Caki2 (cell line): ENCODE data around the gene DENND6B. TPM values are rescaled to one million over a fixed set of nuclear protein-coding genes. Genes with fewer than 3 reads are reported as not detected.
"Not testable (repeated sequence)": the region's sequence is repeated elsewhere in the genome, so short reads cannot be mapped to it uniquely, and the experiment has no call there.

Source experiments
- DNase-seq: peaks from one replicate; pipeline ENCODE4 v3.0.0-alpha.2; 2015; ENCODE audit warnings: low read depth
- in situ Hi-C: cut with HindIII; loops from 2 replicates; pipeline ENCODE4 v1.10.0; 2016; ENCODE audit warnings: low sequenced_read_pairs, low pct_unique_long_range_greater_than_20kb, mixed read lengths
- total RNA-seq: library from RNA; depleted of rRNA; stranded (reverse); fragments of >200 nt; shearing (Covaris generic); gene quantifications from 2 replicates; pipeline ENCODE4 v1.2.3, GENCODE V29; 2014; ENCODE audit warnings: low replicate concordance

The DENND6B gene
- total RNA-seq, 1 experiment from 2014 or later: 24.4 TPM

DNA sequence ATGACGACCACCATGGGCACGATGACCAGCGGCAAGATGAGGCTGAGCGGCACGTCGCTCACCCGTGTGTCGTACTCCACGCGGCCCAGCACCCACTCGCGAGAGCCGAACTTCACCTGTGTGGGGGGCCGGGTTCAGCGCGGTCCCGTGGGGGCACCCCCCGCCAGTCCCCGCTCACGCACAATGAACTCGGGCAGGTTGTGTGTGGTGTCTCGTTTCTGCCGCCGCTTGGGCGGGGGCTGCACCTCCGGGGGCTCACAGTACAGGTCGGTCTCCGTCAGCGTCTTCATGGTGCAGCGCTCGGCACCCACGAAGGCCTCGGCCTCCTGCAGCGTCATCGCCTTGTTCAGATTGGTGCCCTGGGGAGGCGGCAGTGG, 45.4 kb downstream of the DENND6B start:
- DNase-seq: no peak

DNA sequence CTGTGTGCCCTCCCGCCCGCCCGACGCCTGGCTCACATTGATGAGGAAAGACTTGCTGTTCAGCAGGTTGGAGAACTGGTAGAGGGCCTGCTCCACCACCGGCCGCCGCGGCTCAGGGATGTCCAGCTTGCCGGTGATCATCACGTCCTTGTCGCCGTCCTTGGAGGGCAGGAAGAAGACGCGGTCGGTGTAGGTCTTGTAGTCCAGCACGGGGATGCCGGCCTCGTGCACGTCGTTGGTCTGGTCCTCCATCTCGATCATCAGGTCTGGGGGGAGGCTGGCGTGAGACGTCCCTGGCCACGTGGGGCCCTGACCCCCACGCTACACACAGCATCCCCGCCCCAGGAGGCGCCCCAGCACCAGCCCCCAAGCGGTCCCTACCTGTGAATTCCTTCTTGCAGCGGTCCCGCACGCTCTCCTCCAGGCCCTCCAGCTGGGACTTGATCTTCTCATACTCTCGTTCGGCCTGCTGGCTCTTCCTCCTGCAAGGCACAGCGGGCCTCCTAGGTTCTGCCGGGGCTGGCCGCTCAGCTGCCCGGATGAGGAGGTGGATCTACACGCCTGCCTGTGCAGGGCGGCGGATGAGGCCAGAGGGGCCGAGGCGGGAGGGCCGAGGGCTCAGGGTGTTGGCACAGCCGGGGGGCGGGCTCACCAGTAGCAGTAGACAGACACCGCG, 46.0 kb downstream of the DENND6B start:
- in situ Hi-C loops: no loop called here
- DNase-seq: no peak

More for the DNA sequence above, 45.4 kb downstream of the DENND6B start:
- in situ Hi-C loops: no loop called here

DNA sequence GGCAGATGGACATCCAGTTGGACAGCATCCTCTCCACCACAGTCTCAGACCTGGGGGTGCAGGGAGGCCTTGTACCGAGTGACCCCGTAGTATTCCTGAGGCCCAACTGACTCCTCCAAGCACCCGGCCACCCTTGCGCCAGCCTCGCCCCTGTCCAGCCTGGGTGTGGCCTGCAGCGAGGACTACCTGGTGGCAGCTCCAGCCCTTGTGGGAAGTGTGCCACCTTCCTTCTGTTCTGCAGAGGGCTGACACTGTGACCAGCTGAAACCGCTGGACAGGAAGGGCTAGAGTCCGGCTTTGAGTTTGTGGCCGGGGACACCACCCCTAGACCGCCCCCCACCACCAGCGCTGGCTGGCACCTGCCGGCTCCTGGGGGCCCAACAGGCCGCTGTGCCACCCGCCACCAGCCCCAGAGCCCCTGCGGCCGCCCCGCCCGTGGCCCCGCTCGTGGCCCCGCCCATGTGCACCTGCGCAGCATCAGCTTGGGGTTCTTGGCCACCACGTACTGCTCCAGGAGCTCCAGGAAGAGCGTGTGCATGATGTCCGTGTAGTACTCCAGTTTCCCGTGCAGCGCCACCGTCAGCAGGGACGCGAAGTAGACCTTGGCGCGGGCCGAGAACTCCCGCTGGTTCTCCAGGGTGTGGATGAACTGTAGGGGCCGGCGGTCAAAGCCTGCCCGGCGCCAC, 46.6 kb downstream of the DENND6B start:
- DNase-seq: no peak
- in situ Hi-C loops: no loop called here

DNA sequence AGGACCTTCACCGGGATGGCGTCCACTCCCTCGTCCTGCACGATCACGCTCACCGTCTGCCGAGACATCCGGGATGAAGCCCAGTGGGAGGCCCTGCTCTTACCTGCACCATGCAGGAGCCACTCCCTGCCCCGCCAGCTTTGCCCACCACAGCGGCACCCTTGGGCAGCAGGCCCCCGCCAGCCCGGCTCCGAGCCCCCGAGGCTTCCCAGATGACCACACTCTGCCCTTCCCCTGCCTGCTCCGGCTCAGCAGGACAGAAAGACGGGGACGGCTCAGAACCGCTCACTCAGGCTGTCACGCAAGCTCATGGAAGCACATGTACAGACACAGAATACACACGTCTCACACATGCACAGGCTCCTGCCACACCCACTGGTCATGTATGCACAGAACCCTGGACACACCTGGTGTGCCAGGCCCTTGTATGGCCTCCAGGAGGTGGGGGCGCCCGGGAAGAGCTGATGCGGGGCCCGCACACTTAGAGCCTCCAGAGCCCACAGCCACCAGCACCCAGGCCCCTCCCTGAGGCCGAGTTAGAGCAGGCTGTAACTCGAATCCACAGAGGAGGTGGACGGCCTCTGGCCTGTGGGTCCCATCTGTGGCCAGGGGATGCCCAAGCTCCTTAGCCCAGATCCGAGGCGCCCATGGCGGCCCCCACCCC, 47.7 kb downstream of the DENND6B start:
- in situ Hi-C loops: no loop called here

DNA sequence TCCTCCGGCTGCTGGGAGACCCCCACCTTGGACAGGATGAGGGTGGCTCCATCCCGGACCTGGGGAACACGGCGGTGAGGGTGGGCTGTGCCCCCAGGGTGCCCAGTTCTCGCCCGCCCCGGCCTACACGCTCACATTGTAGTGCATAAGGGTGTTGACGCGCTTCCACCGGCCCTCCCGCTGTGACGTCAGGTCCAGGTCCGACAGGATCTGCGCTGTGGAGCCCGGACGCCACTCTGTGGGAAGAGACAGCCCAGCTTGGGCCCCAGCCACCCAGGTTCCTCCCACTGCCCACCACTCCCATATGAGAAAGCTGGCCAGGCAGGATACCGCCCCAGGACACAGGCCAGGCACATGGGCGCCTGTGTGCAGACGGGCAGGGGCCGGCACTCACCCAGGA, 48.4 kb downstream of the DENND6B start:
- DNase-seq: no peak
- in situ Hi-C loops: no loop called here

More for the DNA sequence above, 47.7 kb downstream of the DENND6B start:
- DNase-seq: no peak

DNA sequence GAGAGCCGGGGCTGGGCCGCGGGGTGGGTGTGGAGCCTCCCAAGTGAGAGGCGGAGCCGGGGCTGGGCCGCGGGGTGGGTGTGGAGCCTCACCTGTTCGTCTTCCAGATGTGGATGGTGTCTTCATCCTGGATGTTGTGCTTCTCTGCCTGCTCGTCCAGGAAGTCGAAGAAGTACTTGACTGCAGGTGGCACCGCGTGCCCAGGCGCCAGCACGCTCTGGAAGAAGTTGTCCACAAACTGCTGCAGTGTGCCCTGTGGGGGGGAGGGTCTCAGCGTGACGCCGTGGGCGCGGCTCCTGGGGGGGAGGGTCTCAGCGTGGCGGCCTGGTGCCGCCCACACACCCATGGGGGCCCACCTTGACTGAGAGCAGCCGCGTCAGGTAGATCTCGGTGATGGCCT, 49.1 kb downstream of the DENND6B start:
- DNase-seq: no peak
- in situ Hi-C loops: no loop called here

DNA sequence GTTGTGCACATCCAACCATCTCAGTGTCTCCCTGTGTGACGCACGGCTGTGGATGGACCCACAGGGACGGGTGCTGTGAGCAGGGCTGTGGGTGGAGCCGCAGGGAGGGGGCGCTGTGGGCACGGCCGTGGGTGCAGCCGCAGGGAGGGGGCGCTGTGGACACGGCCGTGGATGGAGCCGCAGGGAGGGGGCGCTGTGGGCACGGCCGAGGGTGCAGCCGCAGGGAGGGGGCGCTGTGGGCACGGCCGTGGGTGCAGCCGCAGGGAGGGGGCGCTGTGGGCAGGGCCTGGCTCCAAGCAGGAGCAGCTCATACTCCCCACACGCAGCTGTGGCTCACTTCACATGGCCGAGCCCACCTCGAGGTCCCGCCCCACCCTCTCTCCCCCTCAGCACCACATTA, 50.7 kb downstream of the DENND6B start:
- DNase-seq: peak; percentile 49
- in situ Hi-C loops: no loop called here

DNA sequence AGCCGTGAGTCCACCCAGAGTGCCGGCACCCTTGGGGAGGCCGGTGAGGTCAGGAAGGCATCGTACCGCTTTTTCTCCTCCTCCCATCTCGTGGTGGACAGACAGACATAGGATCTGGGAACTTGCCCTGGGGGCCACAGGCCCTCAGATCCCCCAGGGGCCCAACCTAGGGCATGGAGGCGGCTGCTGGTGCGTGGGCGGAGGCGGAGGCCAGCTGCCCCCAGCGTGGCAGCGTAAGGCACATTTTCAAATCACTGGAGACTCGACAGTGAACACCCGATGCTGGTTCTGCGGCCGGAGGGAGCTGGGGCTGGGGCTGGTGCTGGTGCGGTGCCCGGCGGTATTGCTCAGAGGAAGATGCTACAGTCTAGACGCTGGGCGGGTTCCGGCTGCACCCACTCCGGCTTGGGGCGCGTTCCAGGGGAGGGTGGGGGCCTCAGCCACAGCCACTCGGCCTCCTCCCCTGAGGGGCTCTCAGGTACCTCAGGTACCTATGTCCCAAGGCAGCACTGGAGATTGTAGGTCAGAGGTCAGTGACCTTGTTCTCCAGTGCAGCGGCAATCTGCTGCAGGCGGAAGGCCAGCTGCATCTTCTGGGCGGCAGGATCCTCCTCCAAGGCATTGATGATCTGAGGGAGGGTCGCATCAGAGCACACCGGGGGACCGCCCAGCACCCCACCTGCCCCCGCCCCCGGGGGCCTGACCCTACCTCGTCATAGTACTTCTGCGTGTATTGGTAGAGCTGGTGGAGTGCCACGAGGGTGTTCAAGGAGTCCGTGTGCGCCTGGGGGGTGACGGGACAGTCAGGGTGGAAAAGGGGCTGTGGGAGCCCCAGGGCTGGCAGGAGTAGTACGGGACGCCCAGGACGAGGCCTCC, 51.4 kb downstream of the DENND6B start:
- in situ Hi-C loops: no loop called here
- no peak for DNase-seq

DNA sequence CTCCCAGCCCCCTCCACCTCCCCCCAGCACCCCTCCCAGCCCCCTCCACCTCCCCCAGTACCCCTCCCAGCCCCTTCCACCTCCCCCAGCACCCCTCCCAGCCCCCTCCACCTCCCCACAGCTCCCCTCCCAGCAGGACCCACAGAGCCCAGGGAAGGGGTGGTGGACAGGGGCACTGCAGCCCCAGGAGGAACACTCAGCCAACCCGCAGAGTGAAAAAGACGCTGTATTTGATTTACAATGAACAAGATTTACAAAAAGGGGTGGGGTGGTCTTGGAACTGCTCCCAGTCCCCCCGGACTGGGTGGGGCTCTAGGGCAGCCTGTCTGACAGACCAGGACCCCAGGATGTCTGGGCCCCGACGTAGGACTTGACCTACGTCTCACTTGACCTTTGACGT, 52.0 kb downstream of the DENND6B start:
- no peak for DNase-seq
- in situ Hi-C loops: no loop called here

DNA sequence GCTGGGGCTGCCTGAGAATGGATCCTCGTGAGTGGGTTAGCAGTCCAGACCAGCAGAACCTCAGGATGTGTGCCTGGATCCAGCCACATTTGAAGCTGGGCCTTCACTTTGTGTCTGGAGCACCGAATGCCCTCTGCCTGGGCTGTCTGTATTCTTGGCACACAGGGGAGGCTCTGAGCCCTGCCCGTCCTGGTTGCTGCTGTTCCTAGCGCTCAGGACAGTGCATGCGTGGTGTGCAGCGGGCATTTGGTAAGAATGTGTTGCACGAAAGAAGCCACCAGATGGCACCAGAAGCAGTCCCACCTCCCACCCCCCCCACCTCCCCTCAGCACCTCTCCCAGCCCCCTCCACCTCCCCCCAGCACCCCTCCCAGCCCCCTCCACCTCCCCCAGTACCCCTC, 52.5 kb downstream of the DENND6B start:
- in situ Hi-C loops: no loop called here
- peak; percentile 59 for DNase-seq

DNA sequence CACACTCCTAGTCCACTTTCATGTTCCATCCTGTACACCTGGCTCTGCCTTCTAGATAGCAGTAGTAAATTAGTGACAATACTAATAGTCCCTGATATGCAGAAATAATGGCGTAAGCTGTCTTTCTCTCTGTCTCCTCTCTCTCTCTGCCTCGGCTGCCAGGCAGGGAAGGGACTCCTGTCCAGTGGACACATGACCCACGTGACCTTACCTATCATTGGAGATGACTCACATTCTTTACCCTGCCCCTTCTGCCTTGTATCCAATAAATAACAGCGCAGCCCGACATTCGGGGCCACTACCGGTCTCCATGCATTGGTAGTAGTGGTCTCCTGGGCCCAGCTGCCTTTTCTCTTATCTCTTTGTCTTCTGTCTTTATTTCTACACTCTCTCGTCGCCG, 53.0 kb downstream of the DENND6B start:
- in situ Hi-C loops, DNase-seq: not testable (repeated sequence)

DNA sequence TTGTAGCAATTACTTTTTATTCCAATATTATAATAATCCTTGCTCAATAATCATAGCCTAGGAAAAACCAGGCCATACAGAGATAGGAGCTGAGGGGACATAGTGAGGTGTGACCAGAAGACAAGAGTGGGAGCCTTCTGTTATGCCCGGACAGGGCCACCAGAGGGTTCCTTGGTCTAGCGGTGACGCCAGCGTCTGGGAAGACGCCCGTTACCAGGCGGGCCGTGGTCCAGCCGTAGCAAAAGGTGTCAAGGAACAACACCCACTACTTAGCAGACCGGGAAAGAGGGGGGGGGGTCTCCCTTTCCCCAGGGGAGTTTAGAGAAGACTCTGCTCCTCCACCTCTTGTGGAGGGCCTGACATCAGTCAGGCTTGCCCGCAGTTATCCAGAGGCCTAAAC, 53.5 kb downstream of the DENND6B start:
- in situ Hi-C loops, DNase-seq: not testable (repeated sequence)

DNA sequence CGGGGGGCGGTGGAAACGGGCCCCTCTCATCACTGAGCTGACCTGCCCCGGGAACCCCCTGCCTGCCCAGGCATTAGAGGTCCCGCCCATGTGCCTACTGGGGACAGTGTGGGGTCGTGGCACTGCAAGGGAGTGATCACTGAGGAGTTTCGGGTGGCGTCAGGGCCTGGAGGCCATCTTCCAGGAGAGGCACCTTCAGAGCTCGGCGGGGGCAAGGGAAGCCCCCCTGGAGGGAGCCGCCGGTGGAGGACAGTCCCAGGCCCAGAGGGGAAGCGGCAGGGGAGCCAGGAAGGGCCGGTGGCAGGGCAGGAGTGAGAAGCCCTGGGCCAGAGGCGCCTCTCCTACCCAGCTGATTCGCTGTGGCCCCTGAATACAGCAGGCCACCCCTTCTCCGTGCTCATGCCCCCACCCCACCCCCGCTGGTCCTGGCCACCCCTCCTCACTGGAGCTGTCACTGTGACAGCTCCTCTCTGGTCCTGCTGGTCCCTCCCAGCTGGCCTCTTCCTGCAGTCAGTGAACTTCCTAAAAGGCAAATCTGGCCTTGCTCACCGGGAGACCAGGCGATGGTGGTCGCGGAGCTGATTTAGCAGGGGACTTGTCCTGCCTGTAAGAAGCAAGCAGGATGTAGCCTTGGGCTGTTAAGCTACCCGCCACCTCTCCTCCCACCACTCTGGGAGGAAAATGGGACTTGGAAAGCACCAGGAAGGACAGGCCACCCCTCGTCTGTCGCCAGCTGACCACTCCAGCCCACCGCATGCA, 54.6 kb downstream of the DENND6B start:
- in situ Hi-C loops: no loop called here
- no peak for DNase-seq

DNA sequence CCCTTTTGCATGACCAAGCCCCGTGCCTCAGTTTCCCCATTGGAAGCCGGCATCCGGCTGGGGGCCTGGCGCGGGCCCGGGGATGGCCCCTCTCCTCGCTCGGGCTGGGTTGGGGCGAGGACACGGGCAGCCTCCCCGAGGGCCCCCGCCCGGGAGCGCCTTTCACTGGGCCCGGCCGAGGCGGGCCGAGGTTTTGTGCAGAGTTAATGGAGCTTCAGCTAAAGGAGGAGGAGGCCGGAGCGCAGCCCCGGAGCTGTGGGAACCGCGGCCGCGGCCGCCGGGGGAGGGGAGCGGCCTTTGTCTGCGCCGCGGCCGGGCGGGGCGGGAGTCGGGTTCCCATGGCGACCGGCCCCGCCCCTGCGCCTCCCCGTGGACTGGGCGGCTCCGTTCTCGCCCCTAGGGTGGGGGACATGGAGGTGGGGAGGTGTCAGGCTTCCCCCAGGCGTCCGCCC, 55.3 kb downstream of the DENND6B start:
- in situ Hi-C loops: no loop called here
- peak; percentile 86 for DNase-seq

DNA sequence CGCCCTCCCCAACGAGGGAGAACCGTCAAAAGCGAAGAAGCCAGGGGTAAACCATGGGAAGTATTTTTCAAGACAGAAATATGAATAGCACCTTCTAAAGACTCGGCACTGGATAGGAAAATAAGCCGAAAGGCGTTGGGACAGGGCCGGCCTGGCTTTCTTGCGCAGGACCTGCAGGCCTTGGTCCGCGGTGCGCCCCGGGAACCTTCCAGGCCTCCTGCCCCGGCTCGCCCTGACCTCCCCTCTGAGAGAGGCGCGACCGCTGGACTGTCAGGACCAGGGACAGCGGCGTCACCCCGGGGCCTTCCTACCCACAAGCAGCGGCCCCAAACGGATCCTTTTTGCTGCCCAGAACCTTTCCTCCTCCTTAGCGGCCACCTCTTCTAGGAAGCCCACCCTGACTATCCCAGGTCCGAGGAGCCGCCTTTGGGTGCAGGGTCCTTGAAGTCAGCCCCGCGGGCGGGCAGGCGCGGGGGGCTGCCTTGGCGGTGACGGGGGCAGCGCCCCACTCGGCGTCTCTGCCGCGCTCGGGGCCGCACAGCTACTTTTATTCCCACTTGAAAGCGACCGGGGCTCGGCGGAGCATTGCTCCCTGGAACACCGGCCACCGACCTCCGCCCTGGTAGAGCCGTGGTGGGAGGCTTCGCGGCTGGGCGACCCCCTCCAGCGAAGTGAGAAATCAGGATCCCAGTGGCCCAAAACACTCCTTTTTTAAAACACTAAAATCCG, 56.0 kb downstream of the DENND6B start:
- in situ Hi-C loops: no loop called here
- peak; percentile 74 for DNase-seq

DNA sequence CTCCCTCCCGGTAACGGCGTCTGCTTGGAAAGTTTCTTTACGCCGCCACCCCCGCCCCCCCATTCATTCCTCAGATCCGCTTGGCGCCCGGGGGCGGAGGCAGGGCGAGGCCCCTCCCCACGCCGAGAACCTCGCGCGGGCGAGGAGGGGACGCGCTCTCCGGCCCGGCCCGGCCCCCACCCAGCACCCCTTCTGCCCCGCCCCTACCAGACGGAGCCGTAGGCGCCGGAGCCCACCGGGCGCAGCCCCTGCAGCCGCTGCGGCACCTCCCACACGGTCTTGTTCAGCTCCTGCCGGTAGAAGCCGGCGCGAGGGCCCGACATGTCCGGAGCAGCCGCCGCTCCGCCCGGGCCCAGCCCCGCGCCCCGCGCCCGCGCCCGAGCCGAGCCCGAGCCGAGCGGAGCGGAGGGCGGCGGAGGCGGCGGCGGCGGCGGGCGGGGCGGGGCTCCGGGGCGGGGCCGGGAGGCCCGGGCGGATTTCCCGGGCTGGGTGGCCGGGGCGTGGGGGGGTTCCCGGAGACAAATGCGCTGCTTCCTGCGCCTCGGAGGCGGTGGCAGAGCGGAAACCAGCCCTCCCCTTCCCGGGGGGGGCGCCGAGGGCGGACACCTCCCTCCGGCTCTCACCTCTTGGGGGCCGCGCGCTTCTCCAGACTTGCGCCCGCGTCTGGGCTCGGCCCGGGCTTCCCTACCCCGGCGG, 56.7 kb downstream of the DENND6B start, which contains the start of gene MAPK11:
TSS of gene MAPK11 (minus strand) at position 411 of the 696 bp plus-strand sequence. CDS start at position 323, 88 bp downstream.
- DNase-seq: no peak
- in situ Hi-C loops: no loop called here

DNA sequence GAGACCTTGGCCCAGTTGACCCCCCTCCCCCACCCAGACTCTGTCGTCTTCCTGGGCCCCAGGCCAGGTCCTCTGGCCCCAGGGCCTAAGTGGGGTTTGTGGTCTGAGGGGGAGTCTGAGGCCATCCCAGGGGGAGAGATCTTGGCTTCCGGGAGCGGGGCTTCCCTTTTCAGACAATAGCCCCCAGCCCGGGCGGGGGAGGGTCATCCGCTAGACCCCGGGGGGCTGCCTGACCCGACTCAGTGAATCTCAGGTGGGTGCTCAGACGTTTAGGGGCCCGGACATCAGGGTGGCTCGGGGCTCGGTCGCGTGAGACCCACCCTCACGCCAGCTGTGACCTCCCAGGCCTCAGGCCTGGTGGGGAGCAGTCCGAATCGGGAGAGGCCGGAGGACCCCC, 57.2 kb downstream of the DENND6B start:
- DNase-seq: no peak
- in situ Hi-C loops: no loop called here
